Measurements from ENCODE around the gene VEGFA.

- TF ChIP-seq YY1 (IDR thresholded peaks at IDR 0.05; ENCODE audit: insufficient read depth, insufficient read length) (no peak), ZNF274 (IDR thresholded peaks at IDR 0.05; ENCODE audit: low read depth, low read length) (no peak), SUZ12 (IDR thresholded peaks at IDR 0.05; ENCODE audit: extremely low read depth, insufficient read depth, insufficient read length) (no peak)
These were observed 957 bp upstream of the VEGFA start for GRCh38 chr6:43768983-43769525.

All from NT2/D1 (cell line).